Iris pigment epithelial cell (primary cell): ENCODE measurements around the gene ZRANB1.
A peak's percentile ranks its signal among the peaks of the same experiment; 100 is the strongest.

Experiments
- DNase-seq: peaks from one replicate; pipeline ENCODE4 v3.0.0-alpha.2; 2011; ENCODE audit warnings: low read depth

ZRANB1 gene

DNA sequence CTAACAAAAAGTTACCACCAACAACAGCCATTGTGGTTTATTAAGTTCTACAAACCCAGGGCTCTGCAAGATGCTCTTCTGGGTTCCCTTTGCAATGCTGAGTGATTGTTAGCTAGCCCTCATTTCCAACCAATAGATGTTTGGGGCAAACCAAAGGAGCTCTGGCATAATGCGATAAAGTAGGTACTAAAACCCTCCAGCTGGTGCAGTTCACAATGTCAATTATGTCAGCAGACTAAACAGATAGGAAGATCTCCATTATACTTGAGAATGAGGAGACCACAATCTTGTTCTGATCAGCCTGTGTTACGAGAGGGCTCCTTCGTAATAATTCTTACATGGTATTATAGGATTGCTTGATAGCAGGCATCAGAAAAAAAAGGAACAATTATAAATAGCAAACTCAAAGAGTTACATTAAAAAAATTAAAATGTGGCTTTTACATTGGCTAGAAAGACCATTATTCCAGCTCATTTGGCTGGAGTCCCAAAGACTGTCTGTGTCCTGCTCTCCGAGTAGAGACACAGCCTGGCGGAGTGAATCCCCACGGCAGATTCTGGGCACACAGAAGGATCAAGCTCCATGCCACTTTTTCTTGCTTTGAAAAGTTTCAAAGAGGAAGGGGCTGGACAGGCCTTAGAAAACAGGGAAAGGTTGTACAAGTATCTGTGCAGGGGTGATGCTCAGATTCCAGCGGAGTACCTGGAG lies 93.8 kb downstream of the ZRANB1 start:
- DNase-seq: no peak

DNA sequence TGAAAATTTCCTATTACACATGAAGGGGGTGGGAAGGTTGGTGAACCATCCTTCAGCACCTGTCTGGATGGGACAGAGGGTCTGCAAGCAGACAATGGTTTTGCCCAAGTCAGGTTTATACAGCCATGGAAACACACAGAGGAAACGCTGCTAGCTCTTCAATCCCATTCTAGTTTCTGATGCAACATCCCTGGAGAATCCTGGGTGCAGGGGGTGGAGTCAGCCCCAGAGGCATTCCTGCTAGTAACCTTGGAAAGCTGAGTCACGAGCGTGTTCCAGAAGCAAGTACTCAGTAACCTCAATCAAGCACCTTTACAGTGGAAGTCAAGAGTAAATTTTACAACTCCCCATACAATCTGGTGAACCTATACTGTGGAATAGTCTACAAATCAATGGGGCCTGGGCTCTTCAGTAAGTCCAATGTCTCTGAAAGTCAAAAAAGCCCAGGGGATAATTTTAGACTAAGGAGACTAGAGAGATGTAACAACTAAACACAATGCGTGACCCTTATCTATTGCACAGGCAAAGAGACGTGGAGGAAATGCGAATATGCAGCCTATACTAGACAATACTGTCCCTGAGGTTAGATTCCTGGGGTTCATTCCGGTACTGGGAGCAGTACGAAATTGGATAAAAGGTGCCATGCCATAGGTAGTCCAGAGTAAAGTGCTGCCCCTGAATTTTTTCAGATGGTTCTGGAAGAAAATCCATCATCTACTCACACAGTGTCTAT lies 95.4 kb downstream of the ZRANB1 start:
- DNase-seq: peak; percentile 87
